T-helper 2 cell treated with Interferon-gamma antibody and Interleukin-4, amounts not matched to agents 5 μg/mL and 100 μg/mL, for 36 hours (primary cell): Measurements from ENCODE around the gene RSAD2.
"Not testable (repeated sequence)": the region's sequence is repeated elsewhere in the genome, so short reads cannot be mapped to it uniquely, and the experiment has no call there.

ENCODE experiments used
- DNase-seq: peaks from one replicate; pipeline ENCODE4 v3.0.0; 2021; ENCODE audit warnings: low spot score
- H3K27ac Mint-ChIP-seq: one replicate; pipeline ENCODE4 v1.8.0; 2021; ENCODE audit warnings: mild to moderate bottlenecking, mixed read lengths
- H3K27me3 Mint-ChIP-seq: one replicate; pipeline ENCODE4 v1.8.0; 2021; ENCODE audit warnings: low read depth, mixed read lengths
- H3K36me3 Mint-ChIP-seq: one replicate; pipeline ENCODE4 v1.8.0; 2021; ENCODE audit warnings: low read depth, mixed read lengths
- H3K4me1 Mint-ChIP-seq: one replicate; pipeline ENCODE4 v1.8.0; 2021; ENCODE audit warnings: low read depth, mixed read lengths
- H3K4me3 Mint-ChIP-seq: one replicate; pipeline ENCODE4 v1.8.0; 2022; ENCODE audit warnings: mild to moderate bottlenecking, moderate library complexity, mixed read lengths
- H3K9me3 Mint-ChIP-seq: one replicate; pipeline ENCODE4 v1.8.0; 2021; ENCODE audit warnings: mixed read lengths

RSAD2 gene

GRCh38 chr2:6930923-6931647 is 53.5 kb downstream of the RSAD2 start:
- no peaks in the 10 kb centered on the region for H3K27me3 Mint-ChIP-seq
- peaks cover 60% of the 10 kb centered on the region for H3K36me3 Mint-ChIP-seq
- no peak for DNase-seq
- H3K4me1 Mint-ChIP-seq, result peaks cover 38% of the 10 kb centered on the region
- no peak overlapping the region for H3K4me3 Mint-ChIP-seq
- peaks cover 32% of the 10 kb centered on the region for H3K9me3 Mint-ChIP-seq
- no peak overlapping the region for H3K27ac Mint-ChIP-seq

- DNase-seq, result no peak
- H3K4me1 Mint-ChIP-seq, result peaks cover 38% of the 10 kb centered on the region
- peaks cover 26% of the 10 kb centered on the region for H3K9me3 Mint-ChIP-seq
- H3K27ac Mint-ChIP-seq, result no peak overlapping the region
- H3K4me3 Mint-ChIP-seq, result no peak overlapping the region
- peaks cover 53% of the 10 kb centered on the region for H3K36me3 Mint-ChIP-seq
- no peaks in the 10 kb centered on the region for H3K27me3 Mint-ChIP-seq
These were observed 54.2 kb downstream of the RSAD2 start for GRCh38 chr2:6931753-6932152.

DNA sequence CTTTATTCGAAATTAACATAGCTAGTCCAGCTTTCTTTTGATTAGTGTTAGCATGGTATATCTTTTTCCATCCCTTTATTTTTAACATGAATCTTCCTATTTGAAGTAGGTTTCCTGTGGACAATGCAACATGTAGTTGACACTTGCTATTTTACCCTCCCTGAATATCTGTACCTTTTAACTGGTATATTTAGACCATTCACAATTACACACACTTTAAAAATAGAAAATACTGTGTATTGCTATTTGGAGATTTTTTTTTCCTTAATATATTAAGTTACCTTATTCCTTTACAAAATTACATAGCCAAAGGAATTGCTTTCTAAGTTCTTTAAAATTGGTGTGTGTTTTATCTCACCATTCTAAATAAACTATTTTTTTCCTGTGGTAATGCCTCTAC is 54.6 kb downstream of the RSAD2 start:
- H3K27ac Mint-ChIP-seq, result no peak overlapping the region
- peaks cover 38% of the 10 kb centered on the region for H3K4me1 Mint-ChIP-seq
- DNase-seq, result no peak
- peaks cover 49% of the 10 kb centered on the region for H3K36me3 Mint-ChIP-seq
- peaks cover 21% of the 10 kb centered on the region for H3K9me3 Mint-ChIP-seq
- no peaks in the 10 kb centered on the region for H3K27me3 Mint-ChIP-seq
- H3K4me3 Mint-ChIP-seq, result no peak overlapping the region

- no peaks in the 10 kb centered on the region for H3K27me3 Mint-ChIP-seq
- no peak for DNase-seq
- peaks cover 43% of the 10 kb centered on the region for H3K36me3 Mint-ChIP-seq
- H3K4me3 Mint-ChIP-seq, result no peak overlapping the region
- H3K9me3 Mint-ChIP-seq, result peaks cover 19% of the 10 kb centered on the region
- no peak overlapping the region for H3K27ac Mint-ChIP-seq
- H3K4me1 Mint-ChIP-seq, result peaks cover 41% of the 10 kb centered on the region
These were observed 55.3 kb downstream of the RSAD2 start for GRCh38 chr2:6932828-6933227.

- peaks cover 34% of the 10 kb centered on the region for H3K4me1 Mint-ChIP-seq
- no peak for DNase-seq
- H3K36me3 Mint-ChIP-seq, result peaks cover 33% of the 10 kb centered on the region
- no peak overlapping the region for H3K4me3 Mint-ChIP-seq
- peaks cover 10% of the 10 kb centered on the region for H3K9me3 Mint-ChIP-seq
- H3K27ac Mint-ChIP-seq, result no peak overlapping the region
- no peaks in the 10 kb centered on the region for H3K27me3 Mint-ChIP-seq
These were observed 56.3 kb downstream of the RSAD2 start for GRCh38 chr2:6933911-6934310.

DNA sequence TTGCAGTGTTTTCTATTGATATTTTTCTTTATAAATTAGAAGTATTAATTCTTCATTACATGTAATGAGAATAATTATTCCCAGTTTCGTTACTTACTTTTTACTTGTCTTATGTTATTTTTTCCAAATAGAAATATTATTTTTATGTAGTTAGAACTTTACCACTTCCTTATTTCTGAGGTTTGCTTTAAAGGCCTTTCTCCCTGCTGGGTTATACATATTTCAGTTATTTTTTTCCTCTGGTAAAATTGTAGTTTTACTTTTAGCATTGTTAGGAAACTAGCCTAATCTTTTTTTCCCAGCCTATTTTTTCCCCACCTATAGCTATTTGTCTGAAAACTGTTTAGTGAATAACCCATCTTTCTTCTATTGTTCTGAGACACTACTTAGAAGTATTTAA is 56.8 kb downstream of the RSAD2 start:
- Mint-ChIP-seq H3K4me3 (no peak overlapping the region), H3K36me3 (peaks cover 28% of the 10 kb centered on the region), H3K27ac (peak overlapping the region; percentile 19), H3K4me1 (peaks cover 30% of the 10 kb centered on the region), H3K9me3 (peaks cover 9% of the 10 kb centered on the region), H3K27me3 (no peaks in the 10 kb centered on the region)
- no peak for DNase-seq

DNA sequence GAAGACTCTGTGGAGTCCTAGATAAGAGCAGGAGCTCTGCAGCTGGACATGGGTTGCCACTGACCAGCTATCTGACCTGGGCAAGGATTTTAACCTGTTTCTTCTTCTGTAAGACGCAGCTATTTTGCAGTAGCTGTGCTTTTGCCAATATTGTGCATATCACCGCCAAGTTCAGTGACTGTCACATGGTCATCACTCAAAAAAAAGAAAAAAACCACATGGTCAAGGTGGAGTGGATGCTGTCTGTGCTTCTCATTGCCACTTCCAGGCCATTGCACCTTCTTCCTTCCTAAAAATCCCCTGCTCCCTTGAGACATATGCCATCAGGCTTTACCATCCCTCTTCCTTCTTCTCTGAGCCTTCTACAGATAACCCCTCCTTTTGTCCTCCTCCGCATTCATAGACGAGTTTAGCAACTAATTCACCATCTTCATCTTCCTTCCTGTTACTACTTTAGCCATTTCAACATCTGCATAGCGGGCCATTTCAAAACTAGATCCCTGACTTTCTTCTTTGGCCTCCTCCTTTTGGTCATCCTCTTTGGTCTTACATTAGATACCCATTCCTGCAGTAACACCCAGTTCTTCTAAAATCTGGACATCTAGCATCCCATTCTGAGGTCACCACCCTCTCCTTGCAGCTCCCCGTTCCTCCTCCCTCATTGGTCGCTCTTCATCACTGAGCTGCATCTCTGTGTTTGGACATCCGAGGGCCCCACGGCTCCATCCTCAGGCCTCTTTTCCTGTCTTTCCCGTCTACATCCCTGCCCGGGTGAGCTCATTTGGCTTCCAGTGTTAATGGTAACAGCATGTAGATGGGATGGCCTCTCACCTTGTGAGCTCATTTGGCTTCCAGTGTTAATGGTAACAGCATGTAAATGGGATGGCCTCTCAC is 57.4 kb downstream of the RSAD2 start:
- Mint-ChIP-seq H3K27me3 (no peaks in the 10 kb centered on the region), H3K27ac (peak overlapping the region; percentile 19), H3K36me3 (peaks cover 25% of the 10 kb centered on the region), H3K4me1 (peaks cover 25% of the 10 kb centered on the region), H3K9me3 (peaks cover 9% of the 10 kb centered on the region), H3K4me3 (no peak overlapping the region)
- DNase-seq, result no peak

GRCh38 chr2:6935652-6936020 is 58.1 kb downstream of the RSAD2 start:
- H3K27ac Mint-ChIP-seq, H3K4me3 Mint-ChIP-seq, DNase-seq, H3K9me3 Mint-ChIP-seq, H3K27me3 Mint-ChIP-seq: not testable (repeated sequence)
- peaks cover 25% of the 10 kb centered on the region for H3K36me3 Mint-ChIP-seq
- peaks cover 25% of the 10 kb centered on the region for H3K4me1 Mint-ChIP-seq

GRCh38 chr2:6937157-6937556 is 59.6 kb downstream of the RSAD2 start:
- peaks cover 2% of the 10 kb centered on the region for H3K9me3 Mint-ChIP-seq
- no peak overlapping the region for H3K27ac Mint-ChIP-seq
- H3K4me1 Mint-ChIP-seq, result peaks cover 25% of the 10 kb centered on the region
- no peak for DNase-seq
- H3K27me3 Mint-ChIP-seq, result no peaks in the 10 kb centered on the region
- peaks cover 29% of the 10 kb centered on the region for H3K36me3 Mint-ChIP-seq
- no peak overlapping the region for H3K4me3 Mint-ChIP-seq

DNA sequence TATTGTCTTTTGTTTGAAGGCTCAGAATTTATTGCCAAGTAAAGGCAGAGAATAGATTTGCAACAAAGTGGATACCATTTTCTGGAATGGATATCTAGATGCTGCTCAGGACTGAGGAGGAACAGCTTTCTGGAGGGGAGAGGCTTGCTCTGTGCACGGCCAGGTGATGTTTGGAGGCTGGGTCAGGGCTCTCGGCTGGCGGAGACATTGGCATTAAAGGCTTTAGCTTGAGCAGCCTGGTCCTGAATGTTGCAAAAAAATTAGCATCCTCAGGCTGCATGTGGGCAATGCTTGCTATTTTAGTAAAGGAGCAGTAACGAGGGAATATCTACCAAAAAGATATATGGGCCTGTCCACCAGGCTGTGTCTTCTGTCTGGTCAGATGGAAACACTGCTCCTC is 60.0 kb downstream of the RSAD2 start:
- Mint-ChIP-seq H3K27ac (peak overlapping the region; percentile 37), H3K27me3 (no peaks in the 10 kb centered on the region), H3K9me3 (no peaks in the 10 kb centered on the region), H3K36me3 (peaks cover 33% of the 10 kb centered on the region), H3K4me3 (no peak overlapping the region), H3K4me1 (peaks cover 28% of the 10 kb centered on the region)
- no peak for DNase-seq

GRCh38 chr2:6939071-6939470 is 61.5 kb downstream of the RSAD2 start:
- H3K27ac Mint-ChIP-seq, result no peak overlapping the region
- peaks cover 34% of the 10 kb centered on the region for H3K4me1 Mint-ChIP-seq
- H3K36me3 Mint-ChIP-seq, result peaks cover 40% of the 10 kb centered on the region

GRCh38 chr2:6940820-6941219 is 63.2 kb downstream of the RSAD2 start:
- Mint-ChIP-seq H3K9me3 (no peaks in the 10 kb centered on the region), H3K36me3 (peaks cover 42% of the 10 kb centered on the region), H3K4me3 (no peak overlapping the region), H3K27me3 (no peaks in the 10 kb centered on the region), H3K27ac (no peak overlapping the region), H3K4me1 (peaks cover 36% of the 10 kb centered on the region)
- no peak for DNase-seq

More at GRCh38 chr2:6939071-6939470, 61.5 kb downstream of the RSAD2 start:
- DNase-seq, result no peak
- no peaks in the 10 kb centered on the region for H3K27me3 Mint-ChIP-seq
- no peaks in the 10 kb centered on the region for H3K9me3 Mint-ChIP-seq
- H3K4me3 Mint-ChIP-seq, result no peak overlapping the region

GRCh38 chr2:6941299-6942046 is 63.9 kb downstream of the RSAD2 start:
- no peaks in the 10 kb centered on the region for H3K9me3 Mint-ChIP-seq
- peaks cover 37% of the 10 kb centered on the region for H3K4me1 Mint-ChIP-seq
- peaks cover 42% of the 10 kb centered on the region for H3K36me3 Mint-ChIP-seq
- H3K27me3 Mint-ChIP-seq, result no peaks in the 10 kb centered on the region
- DNase-seq, result no peak
- H3K4me3 Mint-ChIP-seq, result no peak overlapping the region
- no peak overlapping the region for H3K27ac Mint-ChIP-seq

- H3K27me3 Mint-ChIP-seq, result no peaks in the 10 kb centered on the region
- no peaks in the 10 kb centered on the region for H3K9me3 Mint-ChIP-seq
- H3K4me1 Mint-ChIP-seq, result peaks cover 41% of the 10 kb centered on the region
- no peak overlapping the region for H3K27ac Mint-ChIP-seq
- H3K4me3 Mint-ChIP-seq, result no peak overlapping the region
- H3K36me3 Mint-ChIP-seq, result peaks cover 44% of the 10 kb centered on the region
- DNase-seq, result no peak
These were observed 65.3 kb downstream of the RSAD2 start for GRCh38 chr2:6942848-6943247.
